ENCODE measurements around the gene ATG7.
"Not testable (repeated sequence)": the region's sequence is repeated elsewhere in the genome, so short reads cannot be mapped to it uniquely, and the experiment has no call there.

ATG7 gene

GRCh38 chr3:11480663-11481298 is 208.6 kb downstream of the ATG7 start:
- Mint-ChIP-seq H3K4me1 (peaks cover 36% of the 10 kb centered on the region), H3K36me3 (ENCODE audit: low read depth) (no peaks in the 10 kb centered on the region), H3K4me3 (no peak overlapping the region), H3K27me3 (ENCODE audit: low read depth) (no peaks in the 10 kb centered on the region), H3K9me3 (peaks cover 4% of the 10 kb centered on the region), H3K27ac (no peak overlapping the region)
- TF ChIP-seq CTCF (IDR thresholded peaks at IDR 0.05; ENCODE audit: unreplicated experiment in 3 of 3): no peak

- no peaks in the 10 kb centered on the region for H3K27me3 Mint-ChIP-seq (ENCODE audit: low read depth)
- no peak overlapping the region for H3K4me3 Mint-ChIP-seq
- peaks cover 29% of the 10 kb centered on the region for H3K4me1 Mint-ChIP-seq
- no peak overlapping the region for H3K27ac Mint-ChIP-seq
- H3K9me3 Mint-ChIP-seq: peaks cover 8% of the 10 kb centered on the region
- TF ChIP-seq CTCF (IDR thresholded peaks at IDR 0.05; ENCODE audit: unreplicated experiment in 3 of 3): no peak
- H3K36me3 Mint-ChIP-seq (ENCODE audit: low read depth): peaks cover 4% of the 10 kb centered on the region
These were observed 209.4 kb downstream of the ATG7 start for GRCh38 chr3:11481556-11481955.

- TF ChIP-seq CTCF (IDR thresholded peaks at IDR 0.05; ENCODE audit: unreplicated experiment in 3 of 3): no peak
- no peak overlapping the region for H3K27ac Mint-ChIP-seq
- H3K4me3 Mint-ChIP-seq: no peak overlapping the region
- peaks cover 24% of the 10 kb centered on the region for H3K4me1 Mint-ChIP-seq
- no peaks in the 10 kb centered on the region for H3K27me3 Mint-ChIP-seq (ENCODE audit: low read depth)
- H3K9me3 Mint-ChIP-seq: peaks cover 8% of the 10 kb centered on the region
- peaks cover 4% of the 10 kb centered on the region for H3K36me3 Mint-ChIP-seq (ENCODE audit: low read depth)
These were observed 209.8 kb downstream of the ATG7 start for GRCh38 chr3:11482021-11482420.

- Mint-ChIP-seq H3K36me3 (ENCODE audit: low read depth) (peaks cover 27% of the 10 kb centered on the region), H3K9me3 (peaks cover 23% of the 10 kb centered on the region)
- not testable (repeated sequence) for H3K4me1 Mint-ChIP-seq; H3K27me3 Mint-ChIP-seq (ENCODE audit: low read depth); H3K27ac Mint-ChIP-seq; H3K4me3 Mint-ChIP-seq
These were observed 216.2 kb downstream of the ATG7 start for GRCh38 chr3:11488356-11488755.

GRCh38 chr3:11494131-11494916 is 222.1 kb downstream of the ATG7 start:
- no peak overlapping the region for H3K4me3 Mint-ChIP-seq
- H3K27me3 Mint-ChIP-seq (ENCODE audit: low read depth): no peaks in the 10 kb centered on the region

More at GRCh38 chr3:11494131-11494916, 222.1 kb downstream of the ATG7 start:
- peaks cover 26% of the 10 kb centered on the region for H3K36me3 Mint-ChIP-seq (ENCODE audit: low read depth)
- peak overlapping the region in 2 of 3 experiments; percentile 29 to 42 for H3K27ac Mint-ChIP-seq
- no peak for TF ChIP-seq CTCF (IDR thresholded peaks at IDR 0.05; ENCODE audit: unreplicated experiment in 3 of 3)
- H3K9me3 Mint-ChIP-seq: peaks cover 15% of the 10 kb centered on the region
- H3K4me1 Mint-ChIP-seq: peaks cover 37% of the 10 kb centered on the region

Data from nephron (organoid).